HEK293 (cell line): ENCODE measurements around the gene CPNE1.

Experiments
- CTCF ChIP-seq: fragments of 450-650 bp; formaldehyde crosslinking; IDR thresholded peaks from 2 replicates; pipeline ENCODE4 v1.5.1; 2016; ENCODE audit warnings: missing biosample characterization, missing genetic modification characterization
- KLF16 ChIP-seq: fragments of 450-650 bp; formaldehyde crosslinking; IDR thresholded peaks from 2 replicates; pipeline ENCODE4 v1.5.1; 2017; ENCODE audit warnings: missing biosample characterization, missing genetic modification characterization
- PBX3 ChIP-seq: sonication (generic); formaldehyde crosslinking; IDR thresholded peaks from 2 replicates; pipeline ENCODE4 v1.8.1; 2022; ENCODE audit warnings: mild to moderate bottlenecking, moderate library complexity, missing genetic modification reagents
- SP2 ChIP-seq: fragments of 450-650 bp; formaldehyde crosslinking; IDR thresholded peaks from 2 replicates; pipeline ENCODE4 v1.5.1; 2016; ENCODE audit warnings: missing biosample characterization, missing genetic modification characterization
- YY1 ChIP-seq: fragments of 450-650 bp; formaldehyde crosslinking; IDR thresholded peaks from 2 replicates; pipeline ENCODE4 v1.5.1; 2018; ENCODE audit warnings: missing biosample characterization, missing genetic modification characterization
- ZNF133 ChIP-seq: fragments of 450-650 bp; formaldehyde crosslinking; IDR thresholded peaks from 2 replicates; pipeline ENCODE4 v1.5.1; 2016; ENCODE audit warnings: missing biosample characterization, missing genetic modification characterization
- ZNF24 ChIP-seq: fragments of 450-650 bp; formaldehyde crosslinking; IDR thresholded peaks from 2 replicates; pipeline ENCODE4 v1.5.1; 2016; ENCODE audit warnings: missing biosample characterization, missing genetic modification characterization
- ZNF48 ChIP-seq: fragments of 450-650 bp; formaldehyde crosslinking; IDR thresholded peaks from 2 replicates; pipeline ENCODE4 v1.5.1; 2016; ENCODE audit warnings: missing biosample characterization, missing genetic modification characterization
- ZNF530 ChIP-seq: fragments of 450-650 bp; formaldehyde crosslinking; IDR thresholded peaks from 2 replicates; pipeline ENCODE4 v1.5.1; 2016; ENCODE audit warnings: low read depth, missing biosample characterization, missing genetic modification characterization
- TF ChIP-seq, protein P1 (sequence below): fragments of 450-650 bp; formaldehyde crosslinking; IDR thresholded peaks from 2 replicates; pipeline ENCODE4 v1.5.1; 2016; ENCODE audit warnings: missing biosample characterization, missing genetic modification characterization

- TF ChIP-seq PBX3 (CRISPR knock-in tag) (no peak), CTCF (no peak), ZNF133 (tag by site-specific recombination) (no peak), KLF16 (tag by site-specific recombination) (no peak), ZNF48 (tag by site-specific recombination) (no peak), YY1 (tag by site-specific recombination) (no peak), SP2 (tag by site-specific recombination) (no peak), ZNF24 (tag by site-specific recombination) (no peak), ZNF530 (tag by site-specific recombination) (no peak)
- TF ChIP-seq, protein P1, sequence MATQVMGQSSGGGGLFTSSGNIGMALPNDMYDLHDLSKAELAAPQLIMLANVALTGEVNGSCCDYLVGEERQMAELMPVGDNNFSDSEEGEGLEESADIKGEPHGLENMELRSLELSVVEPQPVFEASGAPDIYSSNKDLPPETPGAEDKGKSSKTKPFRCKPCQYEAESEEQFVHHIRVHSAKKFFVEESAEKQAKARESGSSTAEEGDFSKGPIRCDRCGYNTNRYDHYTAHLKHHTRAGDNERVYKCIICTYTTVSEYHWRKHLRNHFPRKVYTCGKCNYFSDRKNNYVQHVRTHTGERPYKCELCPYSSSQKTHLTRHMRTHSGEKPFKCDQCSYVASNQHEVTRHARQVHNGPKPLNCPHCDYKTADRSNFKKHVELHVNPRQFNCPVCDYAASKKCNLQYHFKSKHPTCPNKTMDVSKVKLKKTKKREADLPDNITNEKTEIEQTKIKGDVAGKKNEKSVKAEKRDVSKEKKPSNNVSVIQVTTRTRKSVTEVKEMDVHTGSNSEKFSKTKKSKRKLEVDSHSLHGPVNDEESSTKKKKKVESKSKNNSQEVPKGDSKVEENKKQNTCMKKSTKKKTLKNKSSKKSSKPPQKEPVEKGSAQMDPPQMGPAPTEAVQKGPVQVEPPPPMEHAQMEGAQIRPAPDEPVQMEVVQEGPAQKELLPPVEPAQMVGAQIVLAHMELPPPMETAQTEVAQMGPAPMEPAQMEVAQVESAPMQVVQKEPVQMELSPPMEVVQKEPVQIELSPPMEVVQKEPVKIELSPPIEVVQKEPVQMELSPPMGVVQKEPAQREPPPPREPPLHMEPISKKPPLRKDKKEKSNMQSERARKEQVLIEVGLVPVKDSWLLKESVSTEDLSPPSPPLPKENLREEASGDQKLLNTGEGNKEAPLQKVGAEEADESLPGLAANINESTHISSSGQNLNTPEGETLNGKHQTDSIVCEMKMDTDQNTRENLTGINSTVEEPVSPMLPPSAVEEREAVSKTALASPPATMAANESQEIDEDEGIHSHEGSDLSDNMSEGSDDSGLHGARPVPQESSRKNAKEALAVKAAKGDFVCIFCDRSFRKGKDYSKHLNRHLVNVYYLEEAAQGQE (tag by site-specific recombination), result no peak
These were observed 7.4 kb downstream of the CPNE1 start for GRCh38 chr20:35657271-35657670.
